Thyroid gland (tissue), 4 donors: ENCODE data around the gene PRLHR.

ENCODE experiments used
- POLR2A ChIP-seq, 2 donors: fragments of 450-650 bp; IDR thresholded peaks; one replicate each; pipeline ENCODE4 v1.6.1; 2017; ENCODE audit warnings: antibody characterized with exemption in 2 of 2, mild to moderate bottlenecking in 2 of 2, moderate library complexity in 1 of 2
- TF ChIP-seq, protein P1 (sequence below), 6 experiments: fragments of 200-600 bp in 3 of 6; fragments of 450-650 bp in 3 of 6; sonication (generic) in 3 of 6; IDR thresholded peaks; one replicate each; pipeline ENCODE4 v1.5.1; 2016 to 2019; ENCODE audit warnings: antibody characterized with exemption in 6 of 6, mild to moderate bottlenecking in 2 of 6, inconsistent platforms in 1 of 6, moderate library complexity in 1 of 6

DNA sequence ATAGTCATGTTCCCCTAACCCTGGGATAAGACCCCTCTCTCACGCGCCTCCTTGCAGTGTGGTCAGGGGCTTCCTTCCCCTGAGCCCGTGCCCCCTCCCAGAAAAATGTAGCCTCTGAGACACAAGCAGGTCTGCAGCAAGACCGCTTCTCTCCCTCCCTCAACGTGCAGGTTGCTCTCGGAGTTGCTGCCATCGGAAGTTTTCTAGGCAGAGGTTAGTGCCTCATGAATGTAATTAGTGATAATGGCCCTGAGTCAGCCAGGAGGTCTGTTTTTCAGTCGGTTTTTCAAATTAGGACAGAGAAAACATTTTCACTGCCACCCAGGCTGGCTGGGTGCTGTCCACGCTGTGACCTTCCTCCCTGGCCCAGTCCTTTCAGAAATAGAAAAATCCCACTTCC lies 43.2 kb upstream of the PRLHR start:
- TF ChIP-seq POLR2A (IDR thresholded peaks at IDR 0.05), result no peak
- TF ChIP-seq, protein P1, sequence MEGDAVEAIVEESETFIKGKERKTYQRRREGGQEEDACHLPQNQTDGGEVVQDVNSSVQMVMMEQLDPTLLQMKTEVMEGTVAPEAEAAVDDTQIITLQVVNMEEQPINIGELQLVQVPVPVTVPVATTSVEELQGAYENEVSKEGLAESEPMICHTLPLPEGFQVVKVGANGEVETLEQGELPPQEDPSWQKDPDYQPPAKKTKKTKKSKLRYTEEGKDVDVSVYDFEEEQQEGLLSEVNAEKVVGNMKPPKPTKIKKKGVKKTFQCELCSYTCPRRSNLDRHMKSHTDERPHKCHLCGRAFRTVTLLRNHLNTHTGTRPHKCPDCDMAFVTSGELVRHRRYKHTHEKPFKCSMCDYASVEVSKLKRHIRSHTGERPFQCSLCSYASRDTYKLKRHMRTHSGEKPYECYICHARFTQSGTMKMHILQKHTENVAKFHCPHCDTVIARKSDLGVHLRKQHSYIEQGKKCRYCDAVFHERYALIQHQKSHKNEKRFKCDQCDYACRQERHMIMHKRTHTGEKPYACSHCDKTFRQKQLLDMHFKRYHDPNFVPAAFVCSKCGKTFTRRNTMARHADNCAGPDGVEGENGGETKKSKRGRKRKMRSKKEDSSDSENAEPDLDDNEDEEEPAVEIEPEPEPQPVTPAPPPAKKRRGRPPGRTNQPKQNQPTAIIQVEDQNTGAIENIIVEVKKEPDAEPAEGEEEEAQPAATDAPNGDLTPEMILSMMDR (IDR thresholded peaks at IDR 0.05), result no peak
